ENCODE data around the gene PDCD2. TPM values are rescaled to one million over a fixed set of nuclear protein-coding genes. Genes with fewer than 3 reads are reported as not detected.
"Not testable (repeated sequence)": the region's sequence is repeated elsewhere in the genome, so short reads cannot be mapped to it uniquely, and the experiment has no call there.

PDCD2 gene
- 100 to 1,000 TPM; 158 to 161 TPM for total RNA-seq

- Mint-ChIP-seq H3K27ac (peak within 1 kb of the TSS; percentile 98), H3K27me3 (no peaks in the 10 kb centered on the region), H3K4me3 (peak within 1 kb of the TSS; percentile 99), H3K9me3 (no peaks in the 10 kb centered on the region), H3K36me3 (peaks cover 35% of the 10 kb centered on the region), H3K4me1 (peaks cover 28% of the 10 kb centered on the region)
- peak; percentile 94 for DNase-seq
These were observed at the start of gene PDCD2 for GRCh38 chr6:170584181-170584953. Gene PDCD2, minus strand, starts transcription at chr6:170584637. Its CDS starts 56 bp downstream, at chr6:170584581.

GRCh38 chr6:170616020-170616554 lies 31.6 kb upstream of the PDCD2 start:
- H3K27me3 Mint-ChIP-seq, H3K36me3 Mint-ChIP-seq: not testable (repeated sequence)

GRCh38 chr6:170612256-170612804 lies 27.9 kb upstream of the PDCD2 start:
- peaks cover 42% of the 10 kb centered on the region for H3K27me3 Mint-ChIP-seq
- H3K9me3 Mint-ChIP-seq = not testable (repeated sequence)

More at GRCh38 chr6:170616020-170616554, 31.6 kb upstream of the PDCD2 start:
- H3K4me3 Mint-ChIP-seq, H3K4me1 Mint-ChIP-seq, H3K27ac Mint-ChIP-seq, H3K9me3 Mint-ChIP-seq, DNase-seq: not testable (repeated sequence)

GRCh38 chr6:170609225-170609624 lies 24.8 kb upstream of the PDCD2 start:
- not testable (repeated sequence) for H3K27ac Mint-ChIP-seq, H3K4me3 Mint-ChIP-seq, H3K4me1 Mint-ChIP-seq, H3K9me3 Mint-ChIP-seq, H3K36me3 Mint-ChIP-seq, DNase-seq
- peaks cover 70% of the 10 kb centered on the region for H3K27me3 Mint-ChIP-seq

More at GRCh38 chr6:170612256-170612804, 27.9 kb upstream of the PDCD2 start:
- DNase-seq, H3K4me1 Mint-ChIP-seq, H3K27ac Mint-ChIP-seq, H3K36me3 Mint-ChIP-seq: not testable (repeated sequence)
- peak overlapping the region; percentile 65 for H3K4me3 Mint-ChIP-seq

- no peak overlapping the region for H3K27ac Mint-ChIP-seq
- H3K27me3 Mint-ChIP-seq = peaks cover 69% of the 10 kb centered on the region
These were observed 21.3 kb upstream of the PDCD2 start for GRCh38 chr6:170605574-170606259.

GRCh38 chr6:170597278-170597677 lies 12.8 kb upstream of the PDCD2 start:
- Mint-ChIP-seq H3K4me1 (no peaks in the 10 kb centered on the region), H3K27ac (no peak overlapping the region), H3K4me3 (no peak overlapping the region), H3K36me3 (peaks cover 3% of the 10 kb centered on the region), H3K9me3 (peaks cover 13% of the 10 kb centered on the region), H3K27me3 (peaks cover 18% of the 10 kb centered on the region)
- no peak for DNase-seq

More at GRCh38 chr6:170605574-170606259, 21.3 kb upstream of the PDCD2 start:
- no peaks in the 10 kb centered on the region for H3K9me3 Mint-ChIP-seq
- no peaks in the 10 kb centered on the region for H3K36me3 Mint-ChIP-seq
- DNase-seq = no peak
- H3K4me3 Mint-ChIP-seq = no peak overlapping the region
- H3K4me1 Mint-ChIP-seq = no peaks in the 10 kb centered on the region

GRCh38 chr6:170596426-170596825 lies 12.0 kb upstream of the PDCD2 start:
- Mint-ChIP-seq H3K36me3 (peaks cover 9% of the 10 kb centered on the region), H3K4me1 (no peaks in the 10 kb centered on the region), H3K4me3 (no peak overlapping the region), H3K27me3 (peaks cover 19% of the 10 kb centered on the region), H3K27ac (no peak overlapping the region), H3K9me3 (peaks cover 21% of the 10 kb centered on the region)
- DNase-seq = no peak

- no peak for DNase-seq
- Mint-ChIP-seq H3K4me3 (no peak overlapping the region), H3K27me3 (peaks cover 14% of the 10 kb centered on the region), H3K9me3 (peaks cover 32% of the 10 kb centered on the region), H3K4me1 (no peaks in the 10 kb centered on the region), H3K36me3 (peaks cover 12% of the 10 kb centered on the region), H3K27ac (no peak overlapping the region)
These were observed 6.3 kb upstream of the PDCD2 start for GRCh38 chr6:170590725-170591124.

- H3K9me3 Mint-ChIP-seq = peaks cover 4% of the 10 kb centered on the region
- H3K27me3 Mint-ChIP-seq = no peaks in the 10 kb centered on the region
- H3K27ac Mint-ChIP-seq = peak overlapping the region; percentile 98
- H3K4me1 Mint-ChIP-seq = peaks cover 28% of the 10 kb centered on the region
- peak overlapping the region; percentile 99 for H3K4me3 Mint-ChIP-seq
- H3K36me3 Mint-ChIP-seq = peaks cover 32% of the 10 kb centered on the region
- DNase-seq = no peak
These were observed 589 bp upstream of the PDCD2 start for GRCh38 chr6:170584954-170585498.

- peak overlapping the region; percentile 93 for H3K4me3 Mint-ChIP-seq
- no peaks in the 10 kb centered on the region for H3K9me3 Mint-ChIP-seq
- H3K27me3 Mint-ChIP-seq = no peaks in the 10 kb centered on the region
- peak overlapping the region; percentile 96 for H3K27ac Mint-ChIP-seq
- H3K4me1 Mint-ChIP-seq = peaks cover 30% of the 10 kb centered on the region
- H3K36me3 Mint-ChIP-seq = peaks cover 35% of the 10 kb centered on the region
- DNase-seq = no peak
These were observed 669 bp downstream of the PDCD2 start for GRCh38 chr6:170583756-170584180.

GRCh38 chr6:170578909-170579308 lies 5.5 kb downstream of the PDCD2 start:
- peaks cover 35% of the 10 kb centered on the region for H3K36me3 Mint-ChIP-seq
- H3K4me1 Mint-ChIP-seq = peaks cover 26% of the 10 kb centered on the region
- no peaks in the 10 kb centered on the region for H3K27me3 Mint-ChIP-seq
- H3K9me3 Mint-ChIP-seq = no peaks in the 10 kb centered on the region
- H3K27ac Mint-ChIP-seq = no peak overlapping the region
- no peak overlapping the region for H3K4me3 Mint-ChIP-seq
- DNase-seq = no peak

GRCh38 chr6:170575250-170575649 lies 9.2 kb downstream of the PDCD2 start:
- H3K27ac Mint-ChIP-seq = no peak overlapping the region
- peaks cover 3% of the 10 kb centered on the region for H3K4me1 Mint-ChIP-seq
- DNase-seq = no peak
- H3K9me3 Mint-ChIP-seq = no peaks in the 10 kb centered on the region
- peaks cover 7% of the 10 kb centered on the region for H3K36me3 Mint-ChIP-seq
- no peaks in the 10 kb centered on the region for H3K27me3 Mint-ChIP-seq
- H3K4me3 Mint-ChIP-seq = no peak overlapping the region

- DNase-seq = no peak
- Mint-ChIP-seq H3K27ac (no peak overlapping the region), H3K36me3 (peaks cover 7% of the 10 kb centered on the region), H3K9me3 (no peaks in the 10 kb centered on the region), H3K4me3 (no peak overlapping the region), H3K27me3 (no peaks in the 10 kb centered on the region), H3K4me1 (no peaks in the 10 kb centered on the region)
These were observed 11.6 kb downstream of the PDCD2 start for GRCh38 chr6:170572704-170573466.

- H3K4me3 Mint-ChIP-seq = no peak overlapping the region
- DNase-seq = no peak
- peaks cover 7% of the 10 kb centered on the region for H3K4me1 Mint-ChIP-seq
- no peak overlapping the region for H3K27ac Mint-ChIP-seq
- peaks cover 16% of the 10 kb centered on the region for H3K36me3 Mint-ChIP-seq
- no peaks in the 10 kb centered on the region for H3K9me3 Mint-ChIP-seq
- H3K27me3 Mint-ChIP-seq = no peaks in the 10 kb centered on the region
These were observed 19.4 kb downstream of the PDCD2 start for GRCh38 chr6:170564936-170565530.
